Measurements from ENCODE around the gene DBX2. TPM values are rescaled to one million over a fixed set of nuclear protein-coding genes. Genes with fewer than 3 reads are reported as not detected.

DBX2 gene
- total and polyA plus RNA-seq, 2 experiments from 2014 or later = 0.07 to 0.18 TPM

GRCh38 chr12:44999355-44999754 lies 51.5 kb downstream of the DBX2 start:
- H3K4me1 Mint-ChIP-seq = no peaks in the 10 kb centered on the region

GRCh38 chr12:44993161-44993560 lies 57.7 kb downstream of the DBX2 start:
- no peak overlapping the region for H3K4me3 ChIP-seq
- no peaks in the 10 kb centered on the region for H3K36me3 Mint-ChIP-seq (ENCODE audit: low read depth)
- TF ChIP-seq CREB1 (CRISPR knock-in tag; IDR thresholded peaks at IDR 0.05; ENCODE audit: low read depth) (no peak), EZH2phosphoT487 (IDR thresholded peaks at IDR 0.05; ENCODE audit: unreplicated experiment) (no peak), EZH2 (IDR thresholded peaks at IDR 0.05; ENCODE audit: low read depth, unreplicated experiment) (no peak), ZNF331 (CRISPR knock-in tag; IDR thresholded peaks at IDR 0.05; ENCODE audit: low read depth) (no peak), CTCF (conservative IDR thresholded peaks at IDR 0.05; ENCODE audit: low read depth in 2 of 2) (no peak), ZNF114 (CRISPR knock-in tag; IDR thresholded peaks at IDR 0.05) (no peak), NANOG (IDR thresholded peaks at IDR 0.05; ENCODE audit: borderline replicate concordance) (no peak), JUNB (IDR thresholded peaks at IDR 0.05; ENCODE audit: unreplicated experiment) (no peak), STAT1 (IDR thresholded peaks at IDR 0.05; ENCODE audit: unreplicated experiment) (no peak), ZNF462 (CRISPR knock-in tag; IDR thresholded peaks at IDR 0.05) (no peak), REST (IDR thresholded peaks at IDR 0.05; ENCODE audit: unreplicated experiment) (no peak)

More at GRCh38 chr12:44999355-44999754, 51.5 kb downstream of the DBX2 start:
- Mint-ChIP-seq H3K36me3 (ENCODE audit: low read depth) (no peaks in the 10 kb centered on the region), H3K27ac (no peak overlapping the region), H3K9me3 (no peaks in the 10 kb centered on the region), H3K27me3 (ENCODE audit: insufficient read depth, low read depth, poor library complexity) (no peaks in the 10 kb centered on the region), H3K4me3 (no peak overlapping the region)
- no peak for ATAC-seq
- no peaks in the 10 kb centered on the region for H4K20me1 ChIP-seq (replicated peaks; ENCODE audit: insufficient read depth)
- no peak overlapping the region for H3K27ac ChIP-seq (ENCODE audit: low read depth)
- no peak overlapping the region for H3K4me3 ChIP-seq
- peaks cover 4% of the 10 kb centered on the region; the same call in 1 of the 2 replicates for H3K4me1 ChIP-seq (ENCODE audit: insufficient read depth)
- no peaks in the 10 kb centered on the region for H3K36me3 ChIP-seq (ENCODE audit: insufficient read depth)
- H3F3A ChIP-seq (replicated peaks; ENCODE audit: low read depth) = no peaks in the 10 kb centered on the region
- TF ChIP-seq EZH2phosphoT487 (IDR thresholded peaks at IDR 0.05; ENCODE audit: unreplicated experiment) (no peak), ZNF114 (CRISPR knock-in tag; IDR thresholded peaks at IDR 0.05) (no peak)
- H2AFZ ChIP-seq = no peak overlapping the region
- H3K27me3 ChIP-seq (ENCODE audit: insufficient read depth) = no peaks in the 10 kb centered on the region
- H3K9me2 ChIP-seq (ENCODE audit: insufficient read depth) = peaks cover 9% of the 10 kb centered on the region
- no peak for DNase-seq (ENCODE audit: low spot score)
- no peak overlapping the region for H3K4me2 ChIP-seq
- no peaks in the 10 kb centered on the region for H3K79me2 ChIP-seq (replicated peaks; ENCODE audit: insufficient read depth)

More at GRCh38 chr12:44993161-44993560, 57.7 kb downstream of the DBX2 start:
- Mint-ChIP-seq H3K4me1 (no peaks in the 10 kb centered on the region), H3K9me3 (no peaks in the 10 kb centered on the region), H3K4me3 (no peak overlapping the region), H3K27me3 (ENCODE audit: insufficient read depth, low read depth, poor library complexity) (no peaks in the 10 kb centered on the region), H3K27ac (no peak overlapping the region)
- Histone ChIP-seq H4K20me1 (replicated peaks; ENCODE audit: insufficient read depth) (no peaks in the 10 kb centered on the region), H2AFZ (no peak overlapping the region), H3K27ac (ENCODE audit: low read depth) (no peak overlapping the region), H3K4me1 (ENCODE audit: insufficient read depth) (no peaks in the 10 kb centered on the region), H3K27me3 (ENCODE audit: insufficient read depth) (no peaks in the 10 kb centered on the region), H3K79me2 (replicated peaks; ENCODE audit: insufficient read depth) (no peaks in the 10 kb centered on the region), H3F3A (replicated peaks; ENCODE audit: low read depth) (no peaks in the 10 kb centered on the region), H3K36me3 (ENCODE audit: insufficient read depth) (no peaks in the 10 kb centered on the region), H3K4me2 (no peak overlapping the region), H3K9me2 (ENCODE audit: insufficient read depth) (no peaks in the 10 kb centered on the region)
- DNase-seq (ENCODE audit: low spot score) (no peak), ATAC-seq (no peak)
